ENCODE measurements around the gene MAP3K10. TPM values are rescaled to one million over a fixed set of nuclear protein-coding genes. Genes with fewer than 3 reads are reported as not detected.

The MAP3K10 gene
- total RNA-seq, 2 experiments from 2014 or later, result 20.8 to 21.7 TPM

DNA sequence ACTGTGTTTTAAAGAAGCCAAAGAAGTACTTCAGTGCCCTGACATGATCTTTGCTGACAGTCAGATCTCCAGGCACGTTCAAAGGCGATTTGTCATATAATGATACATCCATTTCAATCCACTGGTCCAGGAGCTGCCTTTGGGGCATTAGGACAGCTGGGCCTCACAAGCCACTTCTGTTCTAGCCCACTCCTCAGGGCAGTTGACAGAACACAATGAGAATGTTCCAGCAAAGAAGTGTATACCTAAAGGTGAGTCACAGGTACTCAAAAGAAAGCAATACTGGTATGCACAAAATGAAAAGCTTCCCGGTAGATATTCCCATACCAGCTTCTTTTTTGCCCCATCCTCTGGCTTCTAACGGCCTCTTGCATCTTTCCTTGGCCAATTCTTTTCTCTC is 12.5 kb upstream of the MAP3K10 start:
- no peak overlapping the region for H3K4me3 ChIP-seq (ENCODE audit: low read length)
- H3K4me1 ChIP-seq (ENCODE audit: insufficient read depth, low read length), result no peaks in the 10 kb centered on the region
- Mint-ChIP-seq H3K27me3 (peaks cover 5% of the 10 kb centered on the region), H3K9me3 (no peaks in the 10 kb centered on the region), H3K27ac (no peak overlapping the region), H3K4me3 (no peak overlapping the region), H3K4me1 (ENCODE audit: low read depth) (no peaks in the 10 kb centered on the region), H3K36me3 (ENCODE audit: low read depth) (no peaks in the 10 kb centered on the region)
- DNase-seq (no peak), ATAC-seq (ENCODE audit: poor library complexity) (no peak)
- H3K36me3 ChIP-seq (ENCODE audit: insufficient read depth, low read length), result no peaks in the 10 kb centered on the region
- intact Hi-C loops (cut with DNase I, micrococcal nuclease), result no loop called here
- H3K27ac ChIP-seq (ENCODE audit: low read depth in 1 of 2, low read length in 2 of 2), result no peak overlapping the region
- TF ChIP-seq, protein P1, sequence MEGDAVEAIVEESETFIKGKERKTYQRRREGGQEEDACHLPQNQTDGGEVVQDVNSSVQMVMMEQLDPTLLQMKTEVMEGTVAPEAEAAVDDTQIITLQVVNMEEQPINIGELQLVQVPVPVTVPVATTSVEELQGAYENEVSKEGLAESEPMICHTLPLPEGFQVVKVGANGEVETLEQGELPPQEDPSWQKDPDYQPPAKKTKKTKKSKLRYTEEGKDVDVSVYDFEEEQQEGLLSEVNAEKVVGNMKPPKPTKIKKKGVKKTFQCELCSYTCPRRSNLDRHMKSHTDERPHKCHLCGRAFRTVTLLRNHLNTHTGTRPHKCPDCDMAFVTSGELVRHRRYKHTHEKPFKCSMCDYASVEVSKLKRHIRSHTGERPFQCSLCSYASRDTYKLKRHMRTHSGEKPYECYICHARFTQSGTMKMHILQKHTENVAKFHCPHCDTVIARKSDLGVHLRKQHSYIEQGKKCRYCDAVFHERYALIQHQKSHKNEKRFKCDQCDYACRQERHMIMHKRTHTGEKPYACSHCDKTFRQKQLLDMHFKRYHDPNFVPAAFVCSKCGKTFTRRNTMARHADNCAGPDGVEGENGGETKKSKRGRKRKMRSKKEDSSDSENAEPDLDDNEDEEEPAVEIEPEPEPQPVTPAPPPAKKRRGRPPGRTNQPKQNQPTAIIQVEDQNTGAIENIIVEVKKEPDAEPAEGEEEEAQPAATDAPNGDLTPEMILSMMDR (IDR thresholded peaks at IDR 0.05), result no peak
- CTCF ChIA-PET, result no interaction called here
- POLR2A ChIA-PET, result no interaction called here
- no peaks in the 10 kb centered on the region for H3K9me3 ChIP-seq (ENCODE audit: control insufficient read depth in 1 of 2, insufficient read depth in 1 of 2, low read length in 2 of 2)
- H3K27me3 ChIP-seq (ENCODE audit: control insufficient read depth in 1 of 2, insufficient read depth in 2 of 2, low read length in 2 of 2), result no peaks in the 10 kb centered on the region

DNA sequence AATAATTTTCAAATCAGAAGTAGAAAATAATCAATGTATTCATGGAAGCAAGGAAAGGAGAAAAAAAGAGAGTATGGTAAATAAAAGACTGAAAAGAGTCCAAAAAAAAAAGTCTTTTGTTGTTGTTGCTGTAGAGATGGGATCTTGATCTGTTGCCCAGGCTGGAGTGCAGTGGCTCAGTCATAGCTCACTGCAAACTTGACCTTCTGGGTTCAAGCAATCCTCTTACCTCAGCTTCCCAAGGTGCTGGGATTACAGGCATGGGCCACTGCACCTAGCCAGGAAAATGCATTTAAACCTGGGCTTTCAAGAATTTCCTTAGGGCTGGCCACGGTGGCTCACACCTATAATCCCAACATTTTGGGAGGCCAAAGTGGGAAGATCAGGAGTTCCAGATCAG is 7.0 kb upstream of the MAP3K10 start:
- H3K36me3 Mint-ChIP-seq (ENCODE audit: low read depth), result no peaks in the 10 kb centered on the region
- no peaks in the 10 kb centered on the region for H3K36me3 ChIP-seq (ENCODE audit: insufficient read depth, low read length)
- H3K4me1 ChIP-seq (ENCODE audit: insufficient read depth, low read length), result no peaks in the 10 kb centered on the region
- peaks cover 5% of the 10 kb centered on the region for H3K27me3 Mint-ChIP-seq
- TF ChIP-seq, protein P1 (IDR thresholded peaks at IDR 0.05), result no peak
- H3K4me3 ChIP-seq (ENCODE audit: low read length), result no peak overlapping the region
- no peak overlapping the region for H3K4me3 Mint-ChIP-seq
- ChIA-PET CTCF (no interaction called here), POLR2A (no interaction called here)
- DNase-seq (no peak), ATAC-seq (ENCODE audit: poor library complexity) (no peak)
- H3K4me1 Mint-ChIP-seq (ENCODE audit: low read depth), result no peaks in the 10 kb centered on the region
- H3K27ac Mint-ChIP-seq, result no peak overlapping the region
- intact Hi-C loops (cut with DNase I, micrococcal nuclease), result loop anchor here in 1 of 2 experiments (1.0 kb wide), 1 partner anchor 15 kb away; no protein-coding TSS in a partner anchor
- H3K9me3 Mint-ChIP-seq, result no peaks in the 10 kb centered on the region
- H3K9me3 ChIP-seq (ENCODE audit: control insufficient read depth in 1 of 2, insufficient read depth in 1 of 2, low read length in 2 of 2), result no peaks in the 10 kb centered on the region
- H3K27ac ChIP-seq (ENCODE audit: low read depth in 1 of 2, low read length in 2 of 2), result no peak overlapping the region
- H3K27me3 ChIP-seq (ENCODE audit: control insufficient read depth in 1 of 2, insufficient read depth in 2 of 2, low read length in 2 of 2), result no peaks in the 10 kb centered on the region

DNA sequence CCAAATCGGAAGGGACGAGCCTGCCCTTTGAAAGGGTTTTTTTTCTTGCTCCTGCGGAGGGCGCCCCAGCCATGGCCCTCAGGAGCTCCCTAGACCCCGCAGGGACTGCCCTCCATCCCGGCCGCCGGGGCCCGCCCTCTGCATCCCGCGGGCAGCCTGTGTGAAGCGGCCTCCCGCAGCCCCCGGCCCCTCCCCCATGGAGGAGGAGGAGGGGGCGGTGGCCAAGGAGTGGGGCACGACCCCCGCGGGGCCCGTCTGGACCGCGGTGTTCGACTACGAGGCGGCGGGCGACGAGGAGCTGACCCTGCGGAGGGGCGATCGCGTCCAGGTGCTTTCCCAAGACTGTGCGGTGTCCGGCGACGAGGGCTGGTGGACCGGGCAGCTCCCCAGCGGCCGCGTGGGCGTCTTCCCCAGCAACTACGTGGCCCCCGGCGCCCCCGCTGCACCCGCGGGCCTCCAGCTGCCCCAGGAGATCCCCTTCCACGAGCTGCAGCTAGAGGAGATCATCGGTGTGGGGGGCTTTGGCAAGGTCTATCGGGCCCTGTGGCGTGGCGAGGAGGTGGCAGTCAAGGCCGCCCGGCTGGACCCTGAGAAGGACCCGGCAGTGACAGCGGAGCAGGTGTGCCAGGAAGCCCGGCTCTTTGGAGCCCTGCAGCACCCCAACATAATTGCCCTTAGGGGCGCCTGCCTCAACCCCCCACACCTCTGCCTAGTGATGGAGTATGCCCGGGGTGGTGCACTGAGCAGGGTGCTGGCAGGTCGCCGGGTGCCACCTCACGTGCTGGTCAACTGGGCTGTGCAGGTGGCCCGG is 815 bp downstream of the MAP3K10 start:
- no peaks in the 10 kb centered on the region for H3K27me3 Mint-ChIP-seq
- TF ChIP-seq, protein P1 (IDR thresholded peaks at IDR 0.05), result no peak
- DNase-seq (peak in 8 of 14 experiments; percentile 4 to 46 (median 10)), ATAC-seq (ENCODE audit: poor library complexity) (no peak)
- no peaks in the 10 kb centered on the region for H3K9me3 Mint-ChIP-seq
- Histone ChIP-seq H3K9me3 (ENCODE audit: control insufficient read depth in 1 of 2, insufficient read depth in 1 of 2, low read length in 2 of 2) (no peaks in the 10 kb centered on the region), H3K27me3 (ENCODE audit: control insufficient read depth in 1 of 2, insufficient read depth in 2 of 2, low read length in 2 of 2) (no peaks in the 10 kb centered on the region), H3K4me3 (ENCODE audit: low read length) (peak overlapping the region; percentile 55), H3K27ac (ENCODE audit: low read depth in 1 of 2, low read length in 2 of 2) (no peak overlapping the region), H3K36me3 (ENCODE audit: insufficient read depth, low read length) (no peaks in the 10 kb centered on the region), H3K4me1 (ENCODE audit: insufficient read depth, low read length) (peaks cover 31% of the 10 kb centered on the region)
- POLR2A ChIA-PET, result no interaction called here
- peaks cover 5% of the 10 kb centered on the region for H3K36me3 Mint-ChIP-seq (ENCODE audit: low read depth)
- H3K4me1 Mint-ChIP-seq (ENCODE audit: low read depth), result peaks cover 45% of the 10 kb centered on the region
- intact Hi-C loops (cut with DNase I, micrococcal nuclease), result loop anchor here in 1 of 2 experiments (1.0 to 10.0 kb wide), 7 partner anchors 33 to 747 kb away; partner anchors contain the start of genes C19orf47, PLD3, SUPT5H and ZNF546
- CTCF ChIA-PET, result no interaction called here
- peak overlapping the region; percentile 86 for H3K4me3 Mint-ChIP-seq
- H3K27ac Mint-ChIP-seq, result peak overlapping the region; percentile 42
